PC-9 (cell line): ENCODE results near the gene MSH5. TPM values are rescaled to one million over a fixed set of nuclear protein-coding genes. Genes with fewer than 3 reads are reported as not detected.

Source experiments
- BruUV-seq: library from RNA; stranded (reverse); fragments of 400-500 nt; replicated peaks from 2 replicates; lab custom pipeline; 2021; lab: Mats Ljungman, UMichigan
- CTCF ChIA-PET: fragments of 300-600 bp; sonication (Branson Sonifier 250); formaldehyde crosslinking; loops from one replicate; lab custom pipeline; 2022; ENCODE audit warnings: antibody characterized with exemption; lab: Charles Lee
- POLR2A ChIA-PET: fragments of 300-600 bp; sonication (Branson Sonifier 250); formaldehyde crosslinking; loops from one replicate; lab custom pipeline; 2022; ENCODE audit warnings: antibody characterized with exemption; ENCODE audit not compliant: unreplicated experiment; lab: Charles Lee
- DNase-seq, 2 experiments: peaks; one replicate each; pipeline versions ENCODE4 v3.0.0 to v3.0.0-alpha.2; 2015 to 2022; ENCODE audit warnings: mixed read lengths in 1 of 2
- H2AFZ ChIP-seq: fragments of 200-600 bp; sonication (generic); 2 replicates; pipeline ENCODE4 v1.8.1; 2017; ENCODE audit warnings: antibody characterized with exemption
- H3F3A ChIP-seq: fragments of 200-600 bp; sonication (generic); 2 replicates; pipeline ENCODE4 v1.8.1; 2017; ENCODE audit warnings: antibody characterized with exemption, mild to moderate bottlenecking, low read depth; ENCODE audit not compliant: insufficient read depth
- H3K27ac ChIP-seq: fragments of 200-600 bp; sonication (generic); 2 replicates; pipeline ENCODE4 v1.6.1; 2016; ENCODE audit warnings: mixed run types
- H3K27me3 ChIP-seq: fragments of 200-600 bp; sonication (generic); 2 replicates; pipeline ENCODE4 v1.6.1; 2016; ENCODE audit warnings: low read depth, mixed run types; ENCODE audit not compliant: insufficient read depth
- H3K36me3 ChIP-seq: fragments of 200-600 bp; sonication (generic); 2 replicates; pipeline ENCODE4 v1.6.1; 2016; ENCODE audit warnings: low read depth, mixed run types
- H3K4me1 ChIP-seq: fragments of 200-600 bp; sonication (generic); replicated peaks from 2 replicates; pipeline ENCODE4 v1.6.1; 2016; ENCODE audit warnings: mixed run types; ENCODE audit not compliant: insufficient read depth
- H3K4me2 ChIP-seq: fragments of 200-600 bp; sonication (generic); 2 replicates; pipeline ENCODE4 v1.6.1; 2017; ENCODE audit warnings: mixed run types
- H3K4me3 ChIP-seq: fragments of 200-600 bp; sonication (generic); 2 replicates; pipeline ENCODE4 v1.6.1; 2016; ENCODE audit warnings: mixed run types
- H3K79me2 ChIP-seq: fragments of 200-600 bp; sonication (generic); 2 replicates; pipeline ENCODE4 v1.6.1; 2017; ENCODE audit warnings: low read depth, mixed run types
- H3K9me2 ChIP-seq: fragments of 200-600 bp; sonication (generic); 2 replicates; pipeline ENCODE4 v1.8.1; 2017; ENCODE audit warnings: mild to moderate bottlenecking; ENCODE audit not compliant: insufficient read depth
- H3K9me3 ChIP-seq: fragments of 200-600 bp; sonication (generic); 2 replicates; pipeline ENCODE4 v1.8.1; 2016; ENCODE audit warnings: low read depth; ENCODE audit not compliant: insufficient read depth
- H4K20me1 ChIP-seq: fragments of 200-600 bp; sonication (generic); 2 replicates; pipeline ENCODE4 v1.8.1; 2017; ENCODE audit not compliant: insufficient read depth
- EZH2 ChIP-seq: fragments of 200-600 bp; sonication (generic); IDR thresholded peaks from 2 replicates; pipeline ENCODE4 v1.8.0; 2017; ENCODE audit warnings: antibody characterized with exemption, low read depth
- intact Hi-C: fragments of 100-400 bp; cut with micrococcal nuclease; formaldehyde crosslinking; loops from one replicate; pipeline ENCODE4 v1.10.0; 2022; ENCODE audit not compliant: unreplicated experiment
- total RNA-seq: library from RNA; stranded (reverse); gene quantifications from 2 replicates; pipeline ENCODE4 v1.2.3, GENCODE V29; 2021
- TF ChIP-seq, protein P1 (sequence below): fragments of 200-600 bp; sonication (generic); conservative IDR thresholded peaks from 2 replicates; pipeline ENCODE4 v1.6.1; 2017; ENCODE audit warnings: mixed run types, antibody characterized with exemption, mild to moderate bottlenecking, moderate library complexity

The MSH5 gene
- total RNA-seq, 1 experiment from 2014 or later: 50.0 TPM

- Histone ChIP-seq H4K20me1 (no peaks in the 10 kb centered on the region), H3K9me3 (no peaks in the 10 kb centered on the region), H3F3A (no peaks in the 10 kb centered on the region; the same call in 1 of the 2 replicates), H3K4me1 (no peaks in the 10 kb centered on the region; the same call in 1 of the 2 replicates), H3K4me3 (no peak overlapping the region), H3K27me3 (no peaks in the 10 kb centered on the region), H3K27ac (no peak overlapping the region), H3K79me2 (no peaks in the 10 kb centered on the region), H3K9me2 (no peaks in the 10 kb centered on the region), H3K4me2 (no peak overlapping the region), H3K36me3 (no peaks in the 10 kb centered on the region), H2AFZ (no peak overlapping the region)
- CTCF ChIA-PET: no interaction called here
- DNase-seq: no peak
- POLR2A ChIA-PET: interaction anchor here (0.6 to 0.7 kb wide), 2 partner anchors 10 to 18 kb away, joined by 3 to 6 read pairs; no protein-coding TSS in a partner anchor
- intact Hi-C loops: no loop called here
- no TSS peak for BruUV-seq
- no peak for TF ChIP-seq EZH2
- TF ChIP-seq, protein P1, sequence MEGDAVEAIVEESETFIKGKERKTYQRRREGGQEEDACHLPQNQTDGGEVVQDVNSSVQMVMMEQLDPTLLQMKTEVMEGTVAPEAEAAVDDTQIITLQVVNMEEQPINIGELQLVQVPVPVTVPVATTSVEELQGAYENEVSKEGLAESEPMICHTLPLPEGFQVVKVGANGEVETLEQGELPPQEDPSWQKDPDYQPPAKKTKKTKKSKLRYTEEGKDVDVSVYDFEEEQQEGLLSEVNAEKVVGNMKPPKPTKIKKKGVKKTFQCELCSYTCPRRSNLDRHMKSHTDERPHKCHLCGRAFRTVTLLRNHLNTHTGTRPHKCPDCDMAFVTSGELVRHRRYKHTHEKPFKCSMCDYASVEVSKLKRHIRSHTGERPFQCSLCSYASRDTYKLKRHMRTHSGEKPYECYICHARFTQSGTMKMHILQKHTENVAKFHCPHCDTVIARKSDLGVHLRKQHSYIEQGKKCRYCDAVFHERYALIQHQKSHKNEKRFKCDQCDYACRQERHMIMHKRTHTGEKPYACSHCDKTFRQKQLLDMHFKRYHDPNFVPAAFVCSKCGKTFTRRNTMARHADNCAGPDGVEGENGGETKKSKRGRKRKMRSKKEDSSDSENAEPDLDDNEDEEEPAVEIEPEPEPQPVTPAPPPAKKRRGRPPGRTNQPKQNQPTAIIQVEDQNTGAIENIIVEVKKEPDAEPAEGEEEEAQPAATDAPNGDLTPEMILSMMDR: no peak
Observed at GRCh38 chr6:31691078-31691463, 48.7 kb upstream of the MSH5 start.

DNA sequence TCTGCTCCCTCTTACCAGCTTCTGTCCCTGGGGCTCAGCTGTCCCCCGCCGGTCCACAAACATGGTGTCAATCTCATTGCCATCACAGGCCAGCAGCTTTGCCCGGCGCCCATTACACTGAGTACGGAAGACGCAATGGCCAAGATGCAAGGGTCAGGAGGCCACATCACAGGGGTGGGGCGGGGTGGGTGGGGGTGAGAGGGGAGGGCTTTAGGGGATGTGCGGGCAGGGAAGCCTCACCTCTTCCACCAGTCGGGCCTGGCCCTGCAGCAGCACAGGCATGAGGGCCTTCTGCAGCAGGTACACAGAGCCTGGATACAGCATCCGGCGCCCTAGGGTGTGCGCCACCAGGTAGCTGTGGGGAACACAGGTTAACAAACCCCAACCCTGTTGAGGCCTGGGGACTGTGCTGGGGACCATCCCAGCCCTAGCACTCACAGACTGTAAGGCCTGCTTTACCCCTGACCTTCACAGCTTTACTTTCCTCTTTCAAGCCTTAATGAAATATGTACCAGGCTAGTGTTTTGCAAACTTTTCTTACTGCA is 48.2 kb upstream of the MSH5 start:
- DNase-seq: no peak
- TF ChIP-seq, protein P1: no peak
- TF ChIP-seq EZH2: no peak

DNA sequence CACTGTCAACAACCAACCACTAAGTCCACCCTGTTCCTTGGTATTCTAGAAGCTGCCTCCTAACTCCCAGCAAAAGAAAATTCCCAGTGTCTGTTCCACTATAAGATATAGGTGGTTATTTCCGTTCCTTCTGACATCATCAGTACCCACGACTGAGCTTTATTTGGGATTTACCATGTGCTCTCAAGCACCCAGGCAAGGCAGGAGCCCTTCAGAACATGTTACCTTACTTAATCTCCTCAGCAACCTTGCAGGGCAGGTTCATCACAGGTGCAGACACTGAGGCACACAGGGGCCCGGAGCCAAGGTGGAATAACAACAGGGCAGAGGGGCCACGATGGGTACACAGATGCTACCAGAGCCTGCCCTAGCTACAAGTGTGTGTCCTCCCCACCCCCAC is 47.5 kb upstream of the MSH5 start:
- POLR2A ChIA-PET: no interaction called here
- Histone ChIP-seq H4K20me1 (no peaks in the 10 kb centered on the region), H3F3A (no peaks in the 10 kb centered on the region; the same call in 1 of the 2 replicates), H3K79me2 (no peaks in the 10 kb centered on the region), H2AFZ (no peak overlapping the region), H3K4me3 (no peak overlapping the region), H3K27ac (no peak overlapping the region), H3K27me3 (no peaks in the 10 kb centered on the region), H3K4me1 (no peaks in the 10 kb centered on the region; the same call in 1 of the 2 replicates), H3K4me2 (no peak overlapping the region), H3K36me3 (peaks cover 3% of the 10 kb centered on the region; the same call in 1 of the 2 replicates), H3K9me2 (no peaks in the 10 kb centered on the region), H3K9me3 (no peaks in the 10 kb centered on the region)
- TF ChIP-seq, protein P1: no peak
- CTCF ChIA-PET: no interaction called here
- BruUV-seq: no TSS peak
- intact Hi-C loops: no loop called here
- DNase-seq: no peak

More for the DNA sequence above, 48.2 kb upstream of the MSH5 start:
- Histone ChIP-seq H3K79me2 (no peaks in the 10 kb centered on the region), H3K4me2 (no peak overlapping the region), H3K36me3 (peaks cover under 1% of the 10 kb centered on the region; the same call in 1 of the 2 replicates), H3K4me1 (no peaks in the 10 kb centered on the region; the same call in 1 of the 2 replicates), H3F3A (no peaks in the 10 kb centered on the region; the same call in 1 of the 2 replicates), H3K9me2 (no peaks in the 10 kb centered on the region), H3K9me3 (no peaks in the 10 kb centered on the region), H3K4me3 (no peak overlapping the region), H3K27ac (no peak overlapping the region), H4K20me1 (no peaks in the 10 kb centered on the region), H3K27me3 (no peaks in the 10 kb centered on the region), H2AFZ (no peak overlapping the region)
- ChIA-PET CTCF (no interaction called here), POLR2A (interaction anchor here (0.6 kb wide), 1 partner anchor 18 kb away, joined by 6 read pairs; no protein-coding TSS in a partner anchor)
- intact Hi-C loops: no loop called here
- BruUV-seq: no TSS peak
